HepG2 (cell line): ENCODE data around the gene GTF2F2. TPM values are rescaled to one million over a fixed set of nuclear protein-coding genes. Genes with fewer than 3 reads are reported as not detected.

ENCODE experiments used
- MAZ ChIP-seq, 2 experiments: sonication (generic) in 1 of 2; formaldehyde crosslinking in 1 of 2; IDR thresholded peaks; 2 replicates each; pipeline versions ENCODE4 v1.5.0 to v1.6.1; 2012 to 2020; ENCODE audit warnings: low read depth in 2 of 2, mild to moderate bottlenecking in 2 of 2, borderline replicate concordance in 1 of 2, improper control_type of control experiment in 1 of 2, low read length in 1 of 2, missing genetic modification reagents in 1 of 2, moderate library complexity in 1 of 2
- MXD4 ChIP-seq: IDR thresholded peaks from 2 replicates; pipeline ENCODE4 v1.6.1; 2016; ENCODE audit warnings: mild to moderate bottlenecking, missing biosample characterization, missing genetic modification reagents
- MXI1 ChIP-seq: IDR thresholded peaks from 3 replicates; pipeline ENCODE4 v1.6.1; 2012; ENCODE audit warnings: low read depth, low read length, inconsistent platforms, borderline replicate concordance
- POLR2G ChIP-seq: fragments of 200-400 bp; formaldehyde crosslinking; IDR thresholded peaks from 2 replicates; pipeline ENCODE4 v1.6.1; 2018; ENCODE audit warnings: mild to moderate bottlenecking, low read depth, low read length, moderate library complexity
- SMAD1 ChIP-seq: sonication (generic); formaldehyde crosslinking; IDR thresholded peaks from 2 replicates; pipeline ENCODE4 v1.4.0; 2020; ENCODE audit warnings: missing genetic modification reagents, low read depth, mild to moderate bottlenecking, borderline replicate concordance
- TSC22D2 ChIP-seq: sonication (generic); formaldehyde crosslinking; IDR thresholded peaks from 2 replicates; pipeline ENCODE4 v1.5.1; 2020; ENCODE audit warnings: missing genetic modification reagents, mild to moderate bottlenecking, borderline replicate concordance
- ZNF121 ChIP-seq: sonication (generic); formaldehyde crosslinking; IDR thresholded peaks from 2 replicates; pipeline ENCODE4 v1.5.0; 2020; ENCODE audit warnings: mild to moderate bottlenecking, missing genetic modification reagents
- polyA plus RNA-seq, 8 experiments: library from polyadenylated mRNA; depleted of rRNA in 3 of 8; stranded (reverse) in 7 of 8; unstranded in 1 of 8; fragments of >200 nt; fragmentation: Illumina TruSeq in 4 of 8; extraction: Trizol in 4 of 8; gene quantifications; 2 replicates each; pipeline versions ENCODE4 v1.2.1 to v1.2.3, GENCODE V29; 2011 to 2016; ENCODE audit warnings: low read depth in 4 of 8, missing spikeins in 1 of 8, mixed read lengths in 1 of 8; ENCODE audit not compliant: insufficient read depth in 1 of 8
- total RNA-seq, 5 experiments: library from RNA; depleted of rRNA; stranded (reverse); fragments of >200 nt; fragmentation: Illumina TruSeq; extraction: Trizol; gene quantifications; 2 replicates each; pipeline ENCODE4 v1.2.3, GENCODE V29; 2016; ENCODE audit warnings: low read depth in 1 of 5
- TF ChIP-seq, protein P1 (sequence below): sonication (generic); formaldehyde crosslinking; IDR thresholded peaks from 2 replicates; pipeline ENCODE4 v1.4.0; 2020; ENCODE audit warnings: missing genetic modification reagents
- TF ChIP-seq, protein P2 (sequence below): sonication (generic); formaldehyde crosslinking; IDR thresholded peaks from 2 replicates; pipeline ENCODE4 v1.4.0; 2020; ENCODE audit warnings: missing genetic modification reagents

GTF2F2 gene
- total and polyA plus RNA-seq, 2 of the 13 experiments (the other 11 are each of a cell fraction or from before 2014, with no cell fraction given): 10.6 to 32.8 TPM

DNA sequence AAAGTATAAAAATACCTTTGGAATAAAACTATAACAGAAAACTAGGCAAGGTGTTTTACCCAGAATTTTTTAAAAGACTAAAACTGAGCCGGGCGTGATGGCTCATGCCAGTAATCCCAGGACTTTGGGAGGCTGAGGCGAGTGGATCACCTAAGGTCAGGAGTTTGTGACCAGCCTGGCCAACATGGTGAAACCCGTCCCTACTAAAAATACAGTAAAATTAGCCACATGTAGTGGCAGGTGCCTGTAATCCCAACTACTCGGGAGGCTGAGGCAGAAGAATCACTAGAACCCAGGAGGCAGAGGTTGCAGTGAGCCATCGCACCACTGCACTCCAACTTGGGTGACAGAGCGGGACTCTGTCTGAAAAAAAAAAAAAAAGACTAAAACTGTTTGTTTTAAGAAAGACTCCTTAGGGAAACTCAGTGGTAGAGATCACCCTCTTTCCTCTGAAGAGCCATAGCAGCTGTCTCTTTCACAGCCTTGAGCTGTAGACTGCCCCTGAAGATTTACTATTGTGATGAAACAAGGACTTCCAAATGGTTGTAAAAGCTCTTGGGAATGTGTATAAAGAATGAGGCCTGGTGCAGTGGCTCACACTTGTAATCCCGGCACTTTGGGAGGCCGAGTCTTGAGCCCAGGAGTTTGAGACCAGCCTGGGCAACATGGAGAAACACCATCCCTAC lies 95.2 kb downstream of the GTF2F2 start (continued):
- TF ChIP-seq MAZ (IDR thresholded peaks at IDR 0.05; ENCODE audit: borderline replicate concordance, low read depth, low read length): no peak
- TF ChIP-seq MAZ (CRISPR knock-in tag; IDR thresholded peaks at IDR 0.05; ENCODE audit: low read depth): no peak
- TF ChIP-seq POLR2G: no peak
- TF ChIP-seq, protein P1, sequence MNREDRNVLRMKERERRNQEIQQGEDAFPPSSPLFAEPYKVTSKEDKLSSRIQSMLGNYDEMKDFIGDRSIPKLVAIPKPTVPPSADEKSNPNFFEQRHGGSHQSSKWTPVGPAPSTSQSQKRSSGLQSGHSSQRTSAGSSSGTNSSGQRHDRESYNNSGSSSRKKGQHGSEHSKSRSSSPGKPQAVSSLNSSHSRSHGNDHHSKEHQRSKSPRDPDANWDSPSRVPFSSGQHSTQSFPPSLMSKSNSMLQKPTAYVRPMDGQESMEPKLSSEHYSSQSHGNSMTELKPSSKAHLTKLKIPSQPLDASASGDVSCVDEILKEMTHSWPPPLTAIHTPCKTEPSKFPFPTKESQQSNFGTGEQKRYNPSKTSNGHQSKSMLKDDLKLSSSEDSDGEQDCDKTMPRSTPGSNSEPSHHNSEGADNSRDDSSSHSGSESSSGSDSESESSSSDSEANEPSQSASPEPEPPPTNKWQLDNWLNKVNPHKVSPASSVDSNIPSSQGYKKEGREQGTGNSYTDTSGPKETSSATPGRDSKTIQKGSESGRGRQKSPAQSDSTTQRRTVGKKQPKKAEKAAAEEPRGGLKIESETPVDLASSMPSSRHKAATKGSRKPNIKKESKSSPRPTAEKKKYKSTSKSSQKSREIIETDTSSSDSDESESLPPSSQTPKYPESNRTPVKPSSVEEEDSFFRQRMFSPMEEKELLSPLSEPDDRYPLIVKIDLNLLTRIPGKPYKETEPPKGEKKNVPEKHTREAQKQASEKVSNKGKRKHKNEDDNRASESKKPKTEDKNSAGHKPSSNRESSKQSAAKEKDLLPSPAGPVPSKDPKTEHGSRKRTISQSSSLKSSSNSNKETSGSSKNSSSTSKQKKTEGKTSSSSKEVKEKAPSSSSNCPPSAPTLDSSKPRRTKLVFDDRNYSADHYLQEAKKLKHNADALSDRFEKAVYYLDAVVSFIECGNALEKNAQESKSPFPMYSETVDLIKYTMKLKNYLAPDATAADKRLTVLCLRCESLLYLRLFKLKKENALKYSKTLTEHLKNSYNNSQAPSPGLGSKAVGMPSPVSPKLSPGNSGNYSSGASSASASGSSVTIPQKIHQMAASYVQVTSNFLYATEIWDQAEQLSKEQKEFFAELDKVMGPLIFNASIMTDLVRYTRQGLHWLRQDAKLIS: no peak
- TF ChIP-seq, protein P2, sequence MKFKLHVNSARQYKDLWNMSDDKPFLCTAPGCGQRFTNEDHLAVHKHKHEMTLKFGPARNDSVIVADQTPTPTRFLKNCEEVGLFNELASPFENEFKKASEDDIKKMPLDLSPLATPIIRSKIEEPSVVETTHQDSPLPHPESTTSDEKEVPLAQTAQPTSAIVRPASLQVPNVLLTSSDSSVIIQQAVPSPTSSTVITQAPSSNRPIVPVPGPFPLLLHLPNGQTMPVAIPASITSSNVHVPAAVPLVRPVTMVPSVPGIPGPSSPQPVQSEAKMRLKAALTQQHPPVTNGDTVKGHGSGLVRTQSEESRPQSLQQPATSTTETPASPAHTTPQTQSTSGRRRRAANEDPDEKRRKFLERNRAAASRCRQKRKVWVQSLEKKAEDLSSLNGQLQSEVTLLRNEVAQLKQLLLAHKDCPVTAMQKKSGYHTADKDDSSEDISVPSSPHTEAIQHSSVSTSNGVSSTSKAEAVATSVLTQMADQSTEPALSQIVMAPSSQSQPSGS (CRISPR knock-in tag): no peak
- TF ChIP-seq SMAD1 (CRISPR knock-in tag): no peak
- no peak for TF ChIP-seq MXD4 (CRISPR knock-in tag)
- no peak for TF ChIP-seq TSC22D2 (CRISPR knock-in tag)
- TF ChIP-seq ZNF121 (CRISPR knock-in tag): no peak
- TF ChIP-seq MXI1: no peak
- TF ChIP-seq, all 625 proteins: peak for 0
